A375 (cell line): Measurements from ENCODE around the gene UBL5. TPM values are rescaled to one million over a fixed set of nuclear protein-coding genes. Genes with fewer than 3 reads are reported as not detected.

Experiments
- small RNA-seq: library from RNA; depleted of rRNA; stranded (forward); fragments of <200 nt; gene quantifications from one replicate; pipeline ENCODE3, GENCODE V24; 2014
- total RNA-seq: library from RNA; depleted of rRNA; stranded (reverse); fragments of >200 nt; shearing (Covaris generic); gene quantifications from 2 replicates; pipeline ENCODE4 v1.2.3, GENCODE V29; 2014; rRNA removed

UBL5 gene
- total RNA-seq, result 429 and 509 TPM in 2 replicates

GRCh38 chr19:9827289-9828238, at the start of gene UBL5:
Gene UBL5, plus strand, starts transcription at chr19:9827918. Its CDS starts 420 bp downstream, at chr19:9828338.

GRCh38 chr19:9818734-9819595, 8.8 kb upstream of the UBL5 start, which contains the start of gene FBXL12:
Gene FBXL12, minus strand, starts transcription at chr19:9819079. Its CDS starts 266 bp downstream, at chr19:9818813.

GRCh38 chr19:9834726-9835506, 7.2 kb downstream of the UBL5 start, which contains the start of gene PIN1:
Gene PIN1, plus strand, starts transcription at chr19:9835318. Its CDS starts 27 bp downstream, at chr19:9835345.

Small RNA genes lying within 50 kb of the gene (small RNA-seq; reads per million reads assigned to genes)
- 0.17 reads per million for gene RF00156

Other genes starting within 250 kb of the UBL5 start
- 48.4 and 56.3 TPM in 2 replicates for gene ZNF121, start 243.4 kb upstream of the UBL5 start, total RNA-seq
- 18.4 and 19.1 TPM in 2 replicates for gene ZNF561, start 206.7 kb upstream of the UBL5 start, total RNA-seq
- gene ZNF562, start 152.8 kb upstream of the UBL5 start, total RNA-seq, result 35.6 and 40.2 TPM in 2 replicates
- 1.9 and 7.7 TPM in 2 replicates for gene ZNF846, start 59.2 kb upstream of the UBL5 start, total RNA-seq
- gene FBXL12, start 8.8 kb upstream of the UBL5 start, total RNA-seq, result 27.1 and 35.0 TPM in 2 replicates
- gene PIN1, start 7.4 kb downstream of the UBL5 start, total RNA-seq, result 189 and 204 TPM in 2 replicates
- 0.50 and 0.53 TPM in 2 replicates for gene OLFM2, start 108.6 kb downstream of the UBL5 start, total RNA-seq
- 2.6 and 4.6 TPM in 2 replicates for gene COL5A3, start 182.6 kb downstream of the UBL5 start, total RNA-seq
- gene RDH8, start 185.6 kb downstream of the UBL5 start, total RNA-seq, result not detected in 2 replicates